GM19240 (cell line): Measurements from ENCODE around the gene AMELY.
"Not testable (repeated sequence)": the region's sequence is repeated elsewhere in the genome, so short reads cannot be mapped to it uniquely, and the experiment has no call there.

ENCODE experiments used
- DNase-seq: peaks from one replicate; pipeline ENCODE4 v3.0.0; 2011; ENCODE audit warnings: low spot score; ENCODE audit not compliant: insufficient read length

AMELY gene, protein sequence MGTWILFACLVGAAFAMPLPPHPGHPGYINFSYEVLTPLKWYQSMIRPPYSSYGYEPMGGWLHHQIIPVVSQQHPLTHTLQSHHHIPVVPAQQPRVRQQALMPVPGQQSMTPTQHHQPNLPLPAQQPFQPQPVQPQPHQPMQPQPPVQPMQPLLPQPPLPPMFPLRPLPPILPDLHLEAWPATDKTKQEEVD

DNA sequence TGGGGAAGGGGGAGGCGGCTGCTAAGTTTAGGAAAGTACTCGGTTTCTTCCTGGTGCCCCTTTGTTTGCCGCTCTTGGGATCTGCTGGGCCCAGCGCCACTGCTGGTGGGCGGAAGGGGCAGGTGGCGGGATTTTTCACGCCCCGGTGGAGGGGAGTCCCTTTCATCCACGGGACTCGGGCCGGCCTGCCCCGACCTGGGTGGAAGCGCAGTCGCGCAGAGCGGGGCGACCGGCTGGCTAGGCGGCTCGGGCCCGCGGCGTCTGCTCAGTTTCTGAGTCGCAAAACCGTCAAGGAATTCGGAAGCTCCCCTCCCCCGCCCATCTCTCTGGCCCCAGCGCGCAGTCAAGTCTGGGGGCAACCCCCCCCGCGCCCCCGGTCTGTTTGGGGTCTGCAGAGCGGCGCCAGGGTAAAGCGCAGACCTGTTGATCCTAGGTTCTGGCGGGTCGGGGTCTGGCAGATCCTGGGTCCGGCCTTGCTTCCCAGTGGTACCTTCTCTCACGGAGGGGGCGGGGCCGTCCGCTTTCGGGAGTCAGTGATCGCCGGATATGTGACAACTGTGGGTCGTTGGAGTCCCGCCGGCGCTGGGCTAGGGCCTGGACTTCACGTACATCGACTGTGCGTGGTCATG is at the start of gene AMELY:
TSS of gene AMELY (minus strand) at position 500 of the 629 bp plus-strand sequence. CDS start 39,144 bp downstream, outside the sequence.
- DNase-seq: no peak

DNA sequence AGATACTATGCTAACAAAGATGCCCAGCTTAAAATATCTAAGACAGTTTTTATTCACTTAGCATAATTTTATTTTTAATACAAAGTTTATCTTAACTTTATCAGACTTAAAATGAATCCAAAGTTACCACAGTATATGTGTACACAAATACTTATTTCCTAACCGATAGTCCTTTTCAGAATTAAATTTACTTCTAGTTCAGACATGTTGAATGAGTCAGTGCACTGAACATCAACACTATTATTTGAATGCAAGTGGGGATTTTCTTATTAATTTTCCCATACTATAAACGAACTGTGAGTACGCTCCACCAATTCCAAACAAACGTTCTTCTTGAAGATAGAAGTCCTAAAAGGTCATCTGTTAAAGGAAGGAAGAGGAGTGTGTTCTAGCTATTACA is 38.4 kb upstream of the AMELY start:
- no peak for DNase-seq

DNA sequence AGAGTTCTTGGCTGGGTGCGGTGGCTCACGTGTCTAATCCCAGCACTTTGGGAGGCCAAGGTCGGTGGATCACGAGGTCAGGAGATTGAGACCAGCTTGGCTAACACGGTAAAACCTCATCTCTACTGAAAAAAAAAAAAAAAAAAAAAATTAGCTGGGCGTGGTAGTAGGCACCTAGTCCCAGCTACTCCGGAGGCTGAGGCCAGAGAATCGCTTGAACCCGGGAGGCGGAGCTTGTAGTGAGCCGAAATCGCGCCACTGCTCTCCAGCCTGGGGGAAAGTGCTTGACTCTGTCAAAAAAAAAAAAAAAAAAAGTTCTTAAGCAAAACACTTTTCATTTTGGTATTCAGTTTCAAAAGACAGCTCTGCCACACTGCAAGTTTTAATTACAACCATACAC is 36.8 kb upstream of the AMELY start:
- DNase-seq: no peak

DNA sequence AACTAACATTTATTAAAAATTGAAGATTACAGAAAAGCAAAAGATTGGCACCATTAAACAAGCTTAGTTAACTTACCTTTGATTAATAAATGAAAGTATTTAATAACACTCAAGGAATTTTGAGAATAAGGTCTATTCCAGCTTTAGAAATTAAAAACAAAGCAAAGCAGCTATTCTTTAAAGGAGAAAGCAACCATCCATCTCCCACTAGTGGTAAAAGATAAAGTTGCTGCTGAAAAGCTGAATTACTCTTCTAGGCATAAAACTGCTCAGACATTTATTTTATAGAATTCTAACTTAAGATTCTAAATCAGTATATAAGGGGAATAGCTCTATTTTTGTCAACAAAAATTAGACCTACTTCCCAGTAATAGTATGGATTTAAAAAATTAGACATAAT is 36.1 kb upstream of the AMELY start:
- DNase-seq: no peak

DNA sequence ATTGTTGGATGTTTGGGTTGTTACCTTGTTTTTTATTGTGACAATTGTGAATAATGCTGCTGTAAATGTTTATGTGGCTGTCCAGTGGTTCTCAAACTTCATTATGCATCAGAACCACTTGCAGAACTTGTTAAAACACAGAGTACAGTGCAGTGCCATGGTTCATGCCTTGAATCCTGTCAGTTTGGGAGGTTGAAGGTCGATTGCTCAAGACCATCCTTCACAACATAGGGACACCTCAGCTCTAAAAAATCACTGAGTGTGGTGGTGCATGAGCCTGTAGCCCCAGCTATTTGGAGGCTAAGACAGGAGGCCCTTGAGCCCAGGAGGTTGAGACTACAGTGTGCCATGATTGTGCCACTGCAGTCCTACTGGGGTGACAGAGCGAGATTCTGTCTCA is 23.9 kb upstream of the AMELY start:
- DNase-seq: no peak

DNA sequence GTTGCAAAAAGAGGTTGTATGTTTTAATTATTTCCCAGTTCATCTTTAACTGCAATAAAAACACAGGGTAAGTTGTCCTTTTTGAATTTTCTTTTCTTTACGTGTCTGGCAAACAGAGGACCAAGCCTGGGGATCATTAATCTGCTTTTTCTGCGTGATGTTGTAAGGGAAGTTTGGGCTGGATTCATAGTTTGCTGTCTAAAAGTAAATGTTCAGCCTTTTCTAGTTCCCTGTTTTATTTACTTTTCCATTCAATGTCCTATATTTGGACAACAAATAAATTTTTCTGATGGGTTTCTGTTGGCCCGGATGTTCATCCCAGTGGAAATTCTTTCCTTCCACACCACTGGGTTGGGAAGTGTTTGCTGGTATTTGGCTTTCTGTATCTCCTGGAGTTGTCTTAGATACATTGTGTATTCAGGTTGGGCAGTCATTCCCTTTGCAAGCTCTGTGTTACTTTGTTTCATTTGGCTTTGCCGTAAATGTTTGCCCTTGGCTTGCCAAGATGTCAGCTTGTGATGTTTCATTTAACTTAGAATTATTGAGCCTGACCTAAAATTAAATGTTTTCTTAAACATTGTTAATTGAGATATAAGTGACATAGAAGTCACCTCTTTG is 20.3 kb upstream of the AMELY start:
- DNase-seq: no peak

DNA sequence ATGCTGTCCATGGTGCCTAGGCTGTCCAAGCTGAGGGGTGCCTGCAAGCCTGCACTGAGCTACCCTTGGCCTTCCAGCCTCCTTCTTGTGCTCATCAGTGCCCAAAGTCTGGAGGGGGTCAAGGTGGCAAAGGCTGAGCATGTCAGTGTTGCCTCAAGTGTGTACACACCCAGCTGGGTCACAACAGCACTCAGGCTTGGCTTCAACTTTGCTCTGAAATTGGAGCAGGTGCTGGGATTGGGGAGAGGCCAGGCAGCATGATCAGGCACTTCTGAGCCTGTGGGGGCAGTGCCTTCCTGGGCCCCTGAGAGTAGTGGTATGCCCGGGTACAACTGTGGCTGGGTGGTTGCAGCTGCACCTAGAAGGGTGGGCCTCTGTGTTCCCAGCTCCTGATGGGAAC is 17.7 kb upstream of the AMELY start:
- no peak for DNase-seq

DNA sequence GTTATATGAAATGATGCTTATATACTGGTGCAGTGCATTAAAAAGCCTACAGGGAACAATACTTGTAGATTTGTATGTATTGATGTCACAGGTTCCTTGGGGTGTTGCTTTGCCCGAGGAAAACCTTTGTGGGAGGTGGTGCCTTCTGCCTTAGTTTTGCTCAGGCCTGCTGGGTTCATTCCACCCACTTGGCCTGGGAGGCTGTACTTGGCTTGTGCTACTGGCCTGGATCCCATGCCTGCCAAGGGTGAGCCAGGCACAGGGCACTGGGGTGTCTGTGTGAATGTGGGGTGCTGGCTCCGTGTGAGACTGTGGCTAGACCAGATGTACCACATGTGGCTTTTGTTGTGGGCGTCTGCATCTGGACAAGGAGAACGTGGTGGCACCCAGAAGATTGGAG is 16.7 kb upstream of the AMELY start:
- DNase-seq: no peak

DNA sequence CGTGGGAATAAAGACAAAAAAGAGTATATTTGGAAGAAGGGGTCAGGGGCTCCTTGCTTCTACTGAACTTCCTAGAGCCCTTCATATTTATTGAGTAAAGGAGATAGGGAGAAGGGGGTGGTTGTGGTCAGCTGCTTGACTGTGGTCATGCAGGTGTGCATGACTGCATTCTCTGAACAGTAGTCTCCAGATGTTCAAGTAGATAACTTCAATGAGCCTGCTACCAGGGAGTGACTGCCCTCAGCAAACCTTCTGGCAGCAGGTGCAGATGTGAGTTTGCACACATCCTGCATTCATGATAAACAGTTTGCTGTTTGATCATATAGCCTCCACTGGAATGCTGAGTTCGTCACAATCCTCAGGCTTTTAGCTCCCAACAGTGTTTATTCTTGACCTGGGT is 9.5 kb upstream of the AMELY start:
- DNase-seq: no peak

DNA sequence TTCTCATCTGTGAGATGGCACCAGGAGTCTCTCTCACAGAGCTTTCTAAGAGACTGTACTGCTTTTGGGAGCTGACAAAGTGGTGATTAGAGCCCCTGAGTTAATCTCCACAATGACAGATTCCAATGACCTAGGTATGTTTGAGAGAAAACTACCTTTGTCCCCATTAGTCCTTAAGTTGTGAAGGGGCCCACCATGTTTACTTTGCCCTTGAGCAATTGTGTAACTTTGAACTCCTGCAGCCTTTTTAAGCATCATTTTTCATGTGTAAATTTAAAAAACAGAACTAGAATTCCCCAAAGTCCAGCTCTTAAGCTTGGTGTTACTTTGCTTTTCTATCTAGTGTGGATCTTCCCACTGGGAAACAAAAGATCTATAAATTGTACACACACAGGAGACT is 1.8 kb upstream of the AMELY start:
- DNase-seq: no peak

DNA sequence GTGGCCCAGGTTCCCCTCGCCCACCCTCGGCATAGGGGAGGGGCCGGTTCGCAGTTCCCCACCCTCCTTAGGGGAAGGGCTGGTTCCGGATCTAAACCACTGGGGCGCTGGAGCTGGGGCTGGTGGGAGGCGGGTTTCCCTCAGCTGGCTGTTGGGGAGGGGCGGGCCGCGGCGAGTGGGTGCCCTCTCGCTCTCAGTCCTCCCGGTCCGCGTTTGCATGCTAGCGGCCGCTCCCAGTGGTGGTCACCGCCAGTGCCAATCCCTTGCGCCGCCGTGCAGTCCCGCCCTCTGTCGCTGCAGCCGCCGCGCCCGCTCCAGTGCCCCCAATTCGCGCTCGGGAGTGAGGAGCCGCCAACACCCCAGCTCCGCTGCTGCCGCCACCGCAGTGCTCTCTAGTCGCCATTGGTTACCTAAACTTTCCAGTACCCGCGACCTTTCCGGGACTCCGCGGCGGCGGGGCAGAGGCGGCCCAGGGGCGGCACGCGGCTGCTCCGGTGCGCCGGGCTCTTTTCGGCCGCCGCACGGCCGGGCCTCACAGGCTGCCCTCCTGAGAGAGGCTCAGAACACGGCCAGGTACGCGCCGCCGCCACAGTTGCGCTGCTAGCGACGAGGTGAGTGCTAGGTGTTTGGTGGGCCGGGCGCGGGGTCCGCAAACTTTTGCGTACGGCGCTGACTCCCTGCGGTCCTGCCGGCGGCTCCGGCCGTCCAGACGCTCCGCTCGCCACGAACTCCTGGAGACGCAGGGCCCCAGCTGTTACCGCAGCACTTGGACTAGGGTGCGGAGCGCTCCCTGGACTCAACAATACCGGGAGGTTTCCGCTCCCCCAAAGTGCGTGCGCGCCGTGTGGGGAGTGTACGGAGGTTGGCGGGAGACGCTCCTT is 940 bp downstream of the AMELY start, which contains the start of gene TBL1Y:
TSS of gene TBL1Y (plus strand) at position 326 of the 881 bp plus-strand sequence. CDS start 114,388 bp downstream, outside the sequence.
- DNase-seq: no peak

DNA sequence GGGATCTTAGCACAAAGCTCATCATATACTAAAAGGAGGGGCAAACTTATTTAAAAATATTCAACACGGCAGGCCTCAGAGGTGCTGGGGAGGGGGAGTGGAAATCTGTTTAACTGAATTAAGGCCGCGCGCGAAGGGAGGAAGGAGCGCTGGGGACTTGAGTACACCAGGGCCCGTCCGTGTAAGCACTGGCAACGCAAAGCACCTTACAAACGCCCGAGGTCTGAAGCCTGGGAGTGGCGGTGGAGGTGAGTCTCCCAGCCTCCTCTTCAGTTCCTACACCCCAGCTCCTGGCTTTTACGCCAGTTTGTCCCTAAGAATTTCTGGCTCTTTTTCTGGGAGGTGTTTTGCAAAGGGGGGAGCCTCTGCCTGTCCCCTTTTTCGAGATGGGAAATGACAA is 1.7 kb downstream of the AMELY start:
- no peak for DNase-seq

DNA sequence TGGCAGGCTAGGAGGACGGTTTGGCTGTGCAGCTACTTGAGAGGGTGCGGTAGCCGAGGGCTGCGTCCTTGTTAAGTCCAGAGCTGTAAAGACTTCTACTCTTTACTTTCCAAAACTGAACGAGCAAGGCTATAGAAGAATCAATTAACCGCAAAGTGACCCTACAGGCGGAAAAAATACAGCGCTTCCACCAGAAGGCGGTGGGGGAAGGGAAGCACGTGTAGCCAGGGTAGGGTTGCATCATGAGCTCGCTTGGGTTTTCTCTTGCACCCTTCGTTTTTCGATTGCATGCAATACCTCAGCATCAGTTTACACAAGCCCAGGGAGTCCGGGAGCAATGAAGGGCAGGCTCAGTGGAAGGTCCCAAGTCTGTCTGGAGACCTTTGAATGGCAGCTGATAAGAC is 2.4 kb downstream of the AMELY start:
- DNase-seq: no peak

DNA sequence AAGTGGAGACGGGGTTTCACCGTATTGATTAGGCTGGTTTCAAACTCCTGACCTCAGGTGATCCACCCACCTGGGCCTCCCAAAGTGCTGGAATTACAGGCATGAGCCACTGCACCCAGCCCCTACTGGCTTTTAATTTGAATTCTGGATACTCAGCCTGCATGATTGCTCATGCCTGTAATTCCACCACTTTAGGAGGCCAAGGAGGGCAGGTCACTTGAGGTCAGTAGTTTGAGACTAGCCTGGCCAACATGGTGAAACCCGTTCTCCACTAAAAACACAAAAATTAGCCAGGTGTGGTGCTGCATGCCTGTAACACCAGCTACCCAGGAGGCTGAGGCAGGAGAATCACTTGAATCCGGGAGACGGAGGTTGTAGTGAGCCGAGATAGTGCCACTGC is 3.5 kb downstream of the AMELY start:
- not testable (repeated sequence) for DNase-seq

DNA sequence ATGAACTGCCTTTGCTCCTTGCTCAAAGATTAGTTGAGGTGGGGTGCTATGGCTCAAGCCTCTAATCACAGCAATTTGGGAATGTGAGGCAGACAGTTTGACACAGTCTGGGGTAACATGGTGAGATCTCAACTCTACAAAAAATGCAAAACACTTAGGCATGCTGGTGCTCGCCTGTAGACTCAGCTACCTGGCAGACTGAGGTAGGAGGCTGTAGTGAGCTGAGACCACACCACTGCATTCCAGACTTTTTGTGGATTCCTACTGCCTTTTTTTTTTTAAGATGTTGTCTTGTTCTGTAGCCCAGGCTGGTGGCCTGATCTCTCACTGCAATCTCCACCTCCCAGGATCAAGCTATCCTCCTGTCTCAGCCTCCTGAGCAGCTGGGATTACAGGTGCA is 4.0 kb downstream of the AMELY start:
- DNase-seq: no peak

DNA sequence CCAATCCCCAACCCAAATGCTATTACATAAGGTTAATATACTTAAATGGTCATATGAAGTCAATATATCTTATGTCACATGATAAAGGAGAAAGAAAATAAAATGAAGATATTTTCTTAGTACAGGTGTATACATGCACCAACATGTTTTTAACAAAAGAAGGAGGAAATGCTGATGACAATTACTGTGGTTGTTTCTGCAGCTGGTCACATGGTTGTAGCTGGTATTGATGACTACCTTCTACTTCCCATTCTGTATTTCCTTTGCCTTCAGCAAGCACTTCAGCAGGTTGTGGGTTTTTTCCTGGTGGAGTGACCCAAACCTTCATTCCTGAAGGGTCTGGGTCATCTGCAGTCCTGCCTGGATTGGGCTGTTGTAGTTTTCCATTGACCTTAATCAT is 9.4 kb downstream of the AMELY start:
- not testable (repeated sequence) for DNase-seq

DNA sequence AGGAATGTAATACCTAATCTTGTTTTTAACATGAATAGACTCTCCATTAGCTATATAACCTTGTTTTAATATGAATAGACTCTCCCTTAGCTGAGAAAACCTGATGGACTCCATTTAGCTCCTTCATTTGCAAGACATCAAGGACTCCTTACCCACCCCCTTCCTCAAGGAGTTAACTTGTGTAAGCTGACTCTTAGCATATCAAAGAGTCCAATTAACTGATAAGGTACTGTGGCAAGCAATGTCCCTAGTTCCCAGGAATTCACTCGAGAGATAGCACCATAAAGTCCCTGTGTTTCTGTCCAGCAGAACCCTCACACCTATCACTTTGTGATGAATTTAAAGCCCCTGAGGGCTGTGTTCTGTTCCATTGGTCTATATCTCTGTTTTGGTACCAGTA is 16.3 kb downstream of the AMELY start:
- no peak for DNase-seq

DNA sequence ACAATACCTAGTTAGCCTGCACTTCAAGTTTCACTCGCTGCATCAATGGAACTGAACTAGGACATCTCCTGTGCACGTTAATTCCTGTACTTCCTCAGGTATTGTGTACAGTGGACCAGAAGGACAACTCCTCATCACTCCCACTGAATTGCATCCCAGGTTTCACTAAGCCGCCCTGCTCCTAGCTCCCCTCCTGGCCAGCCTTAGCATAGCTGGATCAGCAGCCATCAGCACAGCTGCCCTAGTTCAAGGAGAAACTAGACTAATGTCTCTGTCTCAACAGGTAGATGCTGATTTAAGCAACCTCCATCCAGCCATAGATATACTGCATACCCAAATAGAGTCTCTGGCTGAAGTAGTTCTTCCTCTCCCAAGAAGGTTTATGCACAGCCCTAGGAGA is 17.1 kb downstream of the AMELY start:
- DNase-seq: no peak

DNA sequence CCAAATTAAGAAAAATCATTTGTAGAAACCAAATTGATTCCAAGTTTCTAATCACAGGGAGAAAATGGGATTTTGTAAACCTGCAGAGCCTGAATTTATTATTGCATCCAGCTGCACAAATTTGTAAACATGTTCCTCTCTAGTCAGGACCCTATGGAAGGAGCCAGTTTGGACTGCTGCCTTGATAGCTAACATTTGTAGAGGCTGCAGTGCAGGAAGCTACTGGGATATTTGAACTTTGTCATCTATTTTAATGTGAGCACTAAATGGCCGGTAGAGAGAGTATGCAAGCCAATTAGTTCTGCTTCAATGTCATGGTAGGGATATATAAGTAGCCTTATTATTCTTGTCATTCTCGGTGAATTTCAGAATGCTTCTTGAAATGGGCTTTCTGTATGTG is 62.2 kb downstream of the AMELY start:
- DNase-seq: no peak

DNA sequence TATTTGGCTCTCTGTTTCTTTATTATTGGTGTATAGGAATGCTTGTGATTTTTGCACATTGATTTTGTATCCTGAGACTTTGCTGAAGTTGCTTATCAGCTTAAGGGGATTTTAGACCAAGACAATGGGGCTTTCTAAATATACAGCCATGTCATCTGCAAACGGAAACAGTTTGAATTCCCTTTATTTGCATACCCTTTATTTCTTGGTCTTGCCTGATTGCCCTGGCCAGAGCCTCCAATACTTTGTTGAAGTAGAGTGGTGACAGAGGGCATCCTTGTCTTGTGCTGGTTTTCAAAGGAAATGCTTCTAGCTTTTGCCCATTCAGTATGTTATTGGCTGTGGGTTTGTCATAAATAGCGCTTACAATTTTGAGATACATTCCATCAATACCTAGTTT is 68.9 kb downstream of the AMELY start:
- DNase-seq: not testable (repeated sequence)
